NAMALWA (cell line): Measurements from ENCODE around the gene KRT40.
"Not testable (repeated sequence)": the region's sequence is repeated elsewhere in the genome, so short reads cannot be mapped to it uniquely, and the experiment has no call there.

ENCODE experiments used
- DNase-seq: peaks from one replicate; pipeline ENCODE4 v3.0.0-alpha.2; 2015; ENCODE audit warnings: low spot score

Gene KRT40

DNA sequence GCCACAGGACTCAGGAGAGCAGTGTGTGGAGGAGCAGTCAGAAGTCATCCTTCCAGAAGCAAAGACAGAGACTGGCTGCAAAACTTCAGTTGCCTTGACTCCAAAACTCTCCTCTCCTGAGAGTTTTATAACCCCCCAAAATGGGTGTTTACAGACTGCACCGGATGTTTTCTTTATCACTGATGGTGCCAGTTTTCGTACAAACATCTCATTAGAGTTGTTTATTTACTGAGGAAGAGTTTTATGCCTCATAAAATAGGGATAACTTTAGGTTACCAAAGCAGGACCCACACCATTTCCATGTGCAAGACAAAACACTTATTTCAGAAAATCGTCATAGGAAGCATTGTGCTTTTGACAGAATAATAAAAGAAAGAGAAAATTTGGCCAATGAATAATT is at the start of gene KRT40:
Gene KRT40, minus strand, starts transcription at position 101 of the 400 bp plus-strand sequence. Its CDS starts 53 bp downstream, at position 48.
- no peak for DNase-seq

DNA sequence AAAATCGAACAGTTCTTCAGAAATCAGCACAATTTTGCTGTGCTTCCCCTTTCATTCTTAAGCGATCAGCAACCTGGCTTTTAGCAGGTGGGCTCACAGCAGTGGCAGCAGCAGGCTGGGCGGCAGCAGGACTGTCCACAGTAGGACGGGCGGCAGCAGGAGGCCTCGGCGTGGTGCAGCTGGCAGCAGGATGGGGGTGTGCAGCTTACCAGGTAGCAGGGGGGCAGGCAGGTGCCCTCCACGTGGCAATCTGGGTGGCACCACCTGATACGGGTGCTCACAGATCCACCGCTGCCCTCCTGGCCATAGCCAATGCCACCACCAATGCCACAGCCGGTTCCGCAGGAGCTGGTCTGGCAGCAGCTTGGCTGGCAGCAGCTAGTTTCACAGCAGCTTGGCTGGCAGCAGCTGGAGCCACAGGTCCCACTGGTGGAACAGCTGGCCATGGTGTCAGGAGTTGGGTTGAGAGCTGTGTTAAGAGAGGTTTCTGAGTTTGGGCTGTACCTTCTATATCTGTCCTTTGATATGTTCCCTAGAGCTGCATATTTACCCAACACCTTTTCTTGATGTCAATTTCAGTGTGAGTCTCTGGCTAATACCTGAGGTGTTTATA is 45.6 kb upstream of the KRT40 start, which contains the start of gene KRTAP1-4:
Gene KRTAP1-4, minus strand, starts transcription at position 563 of the 613 bp plus-strand sequence. Its CDS starts 117 bp downstream, at position 446.
- no peak for DNase-seq

DNA sequence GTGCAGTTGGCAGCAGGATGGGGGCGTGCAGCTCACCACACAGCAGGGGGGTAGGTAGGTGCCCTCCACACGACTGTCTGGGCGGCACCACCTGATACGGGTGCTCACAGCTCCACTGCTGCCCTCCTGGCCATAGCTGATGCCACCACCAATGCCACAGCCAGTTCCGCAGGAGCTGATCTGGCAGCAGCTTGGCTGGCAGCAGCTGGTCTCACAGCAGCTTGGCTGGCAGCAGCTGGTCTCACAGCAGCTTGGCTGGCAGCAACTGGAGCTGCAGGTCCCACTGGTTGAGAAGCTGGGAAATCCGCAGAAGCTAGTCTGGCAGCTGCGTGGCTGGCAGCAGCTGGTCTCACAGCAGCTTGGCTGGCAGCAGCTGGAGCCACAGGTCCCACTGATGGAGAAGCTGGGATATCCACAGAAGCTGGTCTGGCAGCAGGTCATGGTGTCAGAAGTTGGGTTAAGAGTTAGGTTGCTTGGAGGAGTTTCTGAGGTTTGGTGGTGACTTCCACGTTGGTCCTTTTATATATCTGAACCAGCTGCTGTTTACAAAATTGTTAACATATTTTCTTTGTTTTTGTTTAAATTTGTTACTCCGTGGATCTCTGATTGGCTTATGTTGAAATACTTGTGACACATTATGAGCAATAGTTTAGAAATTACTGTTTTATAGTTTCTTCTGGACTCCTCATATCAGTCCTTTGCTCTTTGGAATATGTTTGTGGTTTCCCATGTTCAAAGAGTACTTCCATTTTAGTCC is 42.8 kb upstream of the KRT40 start, which contains the start of gene KRTAP1-5:
Gene KRTAP1-5, minus strand, starts transcription at position 494 of the 757 bp plus-strand sequence. Its CDS starts 53 bp downstream, at position 441.
- DNase-seq: no peak

DNA sequence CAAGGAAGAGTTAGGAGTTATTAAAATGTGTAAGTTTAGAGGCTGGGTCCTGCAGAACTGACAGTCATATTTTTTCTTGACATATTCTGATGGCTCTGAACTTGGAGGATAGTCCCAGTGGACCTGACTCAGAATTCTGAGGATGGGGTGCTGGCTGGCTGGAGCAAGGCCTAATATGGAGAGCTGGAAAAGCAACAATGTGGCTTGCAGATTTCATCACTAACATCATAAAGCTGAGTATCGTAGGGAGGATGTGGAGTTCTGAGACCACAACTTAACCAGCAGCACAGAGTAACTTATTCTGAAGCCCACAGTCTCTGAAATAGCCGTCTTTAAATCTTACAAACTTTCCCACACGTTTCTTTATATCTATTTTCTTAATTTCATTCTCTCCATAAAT is 40.6 kb upstream of the KRT40 start:
- no peak for DNase-seq

DNA sequence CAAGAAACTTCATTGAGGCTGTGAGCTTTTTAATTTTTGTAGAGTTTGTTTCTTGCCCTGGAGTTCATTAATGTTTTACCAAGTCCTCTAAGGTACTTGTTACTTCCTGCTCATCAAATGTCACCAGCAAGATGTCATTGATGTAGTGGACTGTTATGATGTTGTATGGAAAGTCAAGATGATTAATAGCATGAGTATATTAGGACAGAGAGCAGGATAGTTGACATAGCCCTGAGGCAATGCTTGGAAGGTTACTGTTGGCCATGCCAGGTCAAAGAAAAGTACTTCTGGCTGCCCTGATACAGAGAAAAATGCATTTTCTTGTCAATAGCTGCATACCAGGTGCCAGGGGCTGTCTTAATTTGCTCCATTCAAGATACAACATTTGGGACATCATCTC is 36.2 kb upstream of the KRT40 start:
- DNase-seq: no peak

DNA sequence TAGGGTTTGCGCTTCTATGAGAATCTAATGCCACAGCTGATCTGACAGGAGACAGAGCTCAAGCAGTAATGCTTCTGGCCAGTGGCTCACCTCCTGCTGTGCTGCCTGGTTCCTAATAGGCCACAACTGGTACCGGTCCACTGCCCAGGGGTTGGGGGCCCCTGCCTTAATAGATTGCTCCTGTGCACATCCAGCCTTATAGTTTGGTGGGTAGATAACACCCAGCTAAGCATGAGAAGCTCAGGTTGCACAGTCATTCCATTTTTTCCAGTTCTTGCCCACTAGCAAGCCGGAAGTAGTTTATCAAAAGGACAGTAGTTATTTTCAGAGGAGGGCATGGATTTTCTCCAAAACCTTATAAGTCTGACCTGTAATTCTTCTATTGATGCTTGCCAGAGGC is 35.3 kb upstream of the KRT40 start:
- no peak for DNase-seq

DNA sequence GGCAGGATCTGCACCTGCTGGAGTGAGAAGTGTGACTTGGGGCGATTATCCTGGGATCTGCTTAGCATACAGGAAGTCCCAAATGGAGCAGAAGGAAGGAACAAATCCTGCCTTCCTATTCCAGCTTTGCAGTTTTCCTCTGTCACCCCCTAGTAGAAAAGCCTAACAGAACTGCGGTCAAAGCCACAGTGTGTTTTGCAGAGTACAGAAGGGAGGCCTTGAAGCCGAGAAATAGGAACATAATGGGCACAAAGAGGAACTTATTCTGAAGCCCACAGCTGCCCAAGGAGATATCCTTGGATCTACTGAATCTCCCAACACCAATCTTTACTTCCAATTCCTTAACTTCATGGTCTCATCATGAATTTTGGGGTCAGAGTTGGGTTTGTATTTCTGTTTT is 34.4 kb upstream of the KRT40 start:
- no peak for DNase-seq

DNA sequence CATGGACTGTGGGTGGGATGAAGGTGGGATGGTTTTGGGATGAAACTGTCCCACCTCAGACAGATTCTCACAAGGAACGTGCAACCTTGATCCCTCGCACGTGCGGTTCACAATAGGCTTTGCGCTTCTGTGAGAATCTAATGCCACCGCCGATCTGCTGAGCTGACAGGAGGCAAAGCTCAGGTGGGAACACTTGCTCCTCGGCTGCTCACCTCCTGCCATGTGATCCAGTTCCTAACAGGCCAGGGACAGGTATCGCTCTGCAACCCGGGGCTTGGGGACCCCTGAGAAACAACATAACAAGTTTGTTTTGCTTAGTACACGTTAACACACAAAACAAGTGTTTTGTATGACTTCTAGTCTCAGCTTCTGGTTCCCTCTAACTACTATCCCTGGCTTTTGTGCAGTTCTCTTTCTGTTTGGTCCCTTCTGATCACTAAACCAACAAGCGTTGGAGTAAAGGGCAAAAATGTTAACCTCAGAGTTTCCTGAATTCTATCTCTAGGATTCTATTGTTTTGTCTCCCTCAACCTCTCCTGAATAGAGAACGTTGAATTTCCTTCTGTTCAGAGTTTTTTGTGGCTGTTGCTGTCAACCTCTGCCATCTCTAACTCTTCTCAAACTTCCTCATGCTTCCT is 32.6 kb upstream of the KRT40 start:
- no peak for DNase-seq

DNA sequence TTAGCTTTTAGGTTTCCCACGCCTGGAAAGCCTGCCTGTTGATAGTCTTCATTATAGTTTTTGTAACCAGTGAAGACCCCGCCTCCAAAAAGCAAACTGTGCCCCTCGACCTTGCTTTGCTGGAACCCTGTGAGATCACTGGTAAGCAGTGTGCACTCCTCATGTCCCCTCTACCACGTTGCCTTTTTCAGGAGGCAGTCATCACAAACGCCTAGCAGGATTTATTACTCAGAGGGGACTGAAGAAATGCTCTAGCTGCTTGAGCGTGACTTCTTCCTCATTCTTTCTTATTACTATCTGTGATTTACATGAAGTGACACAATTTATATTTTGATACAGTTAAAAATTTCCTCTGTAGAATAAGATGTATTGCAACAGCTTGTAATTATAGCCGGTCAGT is 31.3 kb upstream of the KRT40 start:
- no peak for DNase-seq

DNA sequence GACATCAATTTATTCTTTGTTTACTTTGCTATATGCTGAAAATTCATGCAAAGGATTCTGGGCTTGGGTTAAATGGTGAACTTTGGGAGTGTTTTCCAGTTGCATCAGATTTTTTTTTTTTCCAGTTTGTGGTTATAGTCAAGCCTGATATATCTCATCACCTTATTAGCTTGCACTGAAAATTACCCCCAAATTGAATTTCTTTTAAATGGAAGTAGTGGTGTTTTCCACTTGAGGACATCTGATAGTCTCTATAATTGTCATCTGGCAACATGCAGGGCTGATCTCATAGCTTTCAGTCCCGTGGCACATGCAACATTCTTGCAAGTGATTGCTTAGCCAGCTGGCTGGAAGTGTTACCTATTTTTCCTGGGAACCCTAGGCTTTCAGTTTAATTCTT is 29.5 kb upstream of the KRT40 start:
- DNase-seq: no peak

DNA sequence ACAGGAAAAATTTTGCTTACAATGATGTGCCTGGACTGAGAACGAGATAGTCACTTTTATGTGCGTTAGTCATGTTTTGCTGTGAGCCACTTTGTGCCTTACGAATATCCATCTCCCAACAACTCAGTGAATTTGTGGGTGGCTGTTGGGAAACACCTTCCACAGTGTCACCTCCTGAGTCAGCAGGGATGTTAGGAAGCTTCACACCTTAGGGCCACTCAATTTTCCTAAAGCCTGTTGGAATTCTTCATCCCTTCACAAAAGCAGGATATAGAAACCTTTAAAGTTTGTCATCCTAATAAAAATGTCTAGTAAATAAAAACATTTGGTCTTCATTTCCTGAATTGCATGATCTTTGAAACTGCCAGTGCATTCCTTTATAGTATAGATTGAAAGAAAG is 29.1 kb upstream of the KRT40 start:
- DNase-seq: no peak

DNA sequence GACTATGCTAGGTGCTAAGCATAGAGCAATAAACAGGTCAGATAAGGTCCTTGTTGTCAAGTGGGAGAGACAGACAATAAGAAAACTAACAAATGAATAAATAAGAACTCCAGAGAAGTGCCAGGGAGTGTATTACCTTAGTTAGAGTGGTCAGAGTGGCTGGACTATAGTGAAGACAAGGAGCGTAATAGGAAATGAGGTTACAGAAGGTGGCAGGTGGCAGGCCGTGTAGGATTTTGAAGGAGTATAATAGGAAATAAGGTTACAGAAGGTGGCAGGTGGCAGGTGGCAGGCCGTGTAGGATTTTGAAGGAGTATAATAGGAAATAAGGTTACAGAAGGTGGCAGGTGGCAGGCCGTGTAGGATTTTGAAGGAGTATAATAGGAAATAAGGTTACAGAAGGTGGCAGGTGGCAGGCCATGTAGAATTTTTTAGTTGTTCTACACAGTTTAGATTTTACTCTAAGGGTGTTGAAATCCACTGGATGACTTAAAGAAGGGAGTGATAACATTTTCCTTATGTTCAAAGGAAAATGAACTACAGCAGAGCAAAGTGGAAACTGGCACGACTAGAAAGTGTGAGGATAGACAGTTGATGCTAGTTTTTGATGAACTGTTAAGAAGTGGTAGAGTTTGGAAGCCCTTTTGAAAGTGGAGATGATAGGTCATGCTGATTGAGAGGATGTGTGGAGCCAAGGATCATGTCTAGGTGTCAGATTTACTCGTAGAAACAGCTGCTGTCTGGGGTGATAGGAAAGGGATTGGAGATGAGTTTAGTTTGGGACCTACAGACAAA is 28.4 kb upstream of the KRT40 start:
- no peak for DNase-seq

DNA sequence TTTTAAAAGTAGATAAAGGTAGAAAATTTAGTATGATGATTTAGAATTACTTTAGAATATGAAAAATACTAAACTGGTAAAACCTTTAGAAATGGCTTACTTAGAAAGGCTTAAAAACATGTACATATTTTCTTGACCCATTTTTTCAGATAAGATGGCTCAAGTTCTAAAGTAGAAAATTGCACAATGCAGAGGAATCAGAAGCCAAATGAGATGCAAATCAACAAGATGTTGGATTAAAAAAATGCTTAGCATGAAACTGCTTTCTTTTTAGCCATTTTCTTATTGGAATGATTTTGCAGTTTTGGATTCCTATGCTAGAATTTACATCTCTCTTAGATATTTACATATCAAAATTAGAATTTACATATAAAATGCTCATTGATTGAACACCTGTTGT is 26.3 kb upstream of the KRT40 start:
- DNase-seq: no peak

DNA sequence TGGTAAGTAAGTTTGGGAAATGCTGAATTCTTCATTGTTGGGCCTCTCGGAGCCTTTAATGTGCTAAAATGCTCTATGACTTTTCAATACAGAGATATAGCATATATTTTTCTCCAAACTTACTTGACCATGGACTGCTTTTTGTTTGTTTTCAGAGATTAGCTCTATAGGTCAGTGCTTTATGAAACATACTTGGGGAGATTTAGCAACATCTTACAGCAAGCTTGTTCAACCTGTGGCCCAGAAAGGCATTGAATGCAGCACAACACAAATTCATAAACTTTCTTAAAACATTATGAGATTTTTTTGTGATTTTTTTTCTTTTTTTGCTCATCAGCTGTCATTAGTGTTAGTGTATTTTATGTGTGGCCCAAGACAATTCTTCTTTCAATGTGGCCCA is 25.8 kb upstream of the KRT40 start:
- no peak for DNase-seq

DNA sequence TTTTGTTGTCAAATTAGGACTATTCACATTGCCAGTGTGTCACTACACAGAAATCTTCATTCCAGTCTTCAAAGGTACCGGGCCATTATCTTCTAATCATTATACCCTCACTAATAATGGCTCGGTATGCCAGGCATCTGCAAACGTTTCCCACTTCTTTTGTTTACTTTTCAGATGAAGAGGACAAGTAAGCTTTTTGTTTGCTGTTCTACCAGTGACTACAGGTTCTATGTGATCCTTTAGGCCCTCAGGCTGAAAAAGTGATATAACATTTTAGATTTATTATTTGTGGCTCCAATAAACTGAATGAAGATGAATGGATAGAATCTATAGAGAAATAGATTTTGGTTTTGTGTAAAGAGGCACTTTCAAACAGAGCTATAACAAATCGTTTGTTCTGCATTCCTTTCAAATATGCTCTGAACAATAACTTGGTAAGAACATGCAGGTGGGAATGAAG is 25.2 kb upstream of the KRT40 start:
- no peak for DNase-seq

DNA sequence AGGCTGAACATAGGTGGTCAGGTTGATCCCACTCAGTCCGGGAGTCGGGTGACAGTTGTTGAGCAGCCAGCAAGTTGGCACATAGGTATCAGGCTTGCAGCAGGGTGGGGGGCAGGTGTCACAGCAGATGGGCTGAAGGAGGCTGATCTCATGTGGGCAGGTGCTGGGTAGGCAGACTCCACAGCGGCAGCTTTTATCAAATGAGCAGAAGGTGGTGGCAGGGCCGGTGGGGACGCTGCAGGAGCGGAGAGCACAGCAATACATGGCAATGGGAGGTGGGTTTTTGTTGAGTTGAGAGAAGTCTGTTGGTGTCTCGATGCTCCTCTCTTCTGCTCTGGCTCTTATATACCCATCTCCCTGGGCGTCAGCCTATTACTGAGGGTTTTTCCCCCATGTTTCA is 24.7 kb upstream of the KRT40 start, which contains the start of gene KRTAP3-1:
Gene KRTAP3-1, minus strand, starts transcription at position 318 of the 400 bp plus-strand sequence. Its CDS starts 54 bp downstream, at position 264.
- DNase-seq: no peak

DNA sequence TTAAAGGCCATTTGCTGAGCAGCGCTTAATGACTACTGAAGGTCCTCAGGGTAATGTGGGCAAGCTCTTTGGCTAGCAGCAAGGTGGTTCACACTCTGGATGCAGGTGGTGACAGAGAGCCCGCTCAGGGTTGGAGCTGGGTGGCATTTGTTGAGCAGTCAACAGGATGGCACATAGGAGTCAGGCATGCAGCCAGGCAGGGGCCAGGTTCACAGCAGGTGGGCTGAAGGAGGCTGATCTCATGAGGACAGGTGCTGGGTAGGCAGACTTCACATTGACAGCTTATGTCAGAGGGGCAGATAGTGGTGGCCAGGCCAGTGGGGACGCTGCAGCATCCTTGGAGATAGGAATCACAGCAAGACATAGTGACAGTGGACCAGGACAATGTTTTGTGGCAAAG is 20.3 kb upstream of the KRT40 start:
- DNase-seq: no peak

DNA sequence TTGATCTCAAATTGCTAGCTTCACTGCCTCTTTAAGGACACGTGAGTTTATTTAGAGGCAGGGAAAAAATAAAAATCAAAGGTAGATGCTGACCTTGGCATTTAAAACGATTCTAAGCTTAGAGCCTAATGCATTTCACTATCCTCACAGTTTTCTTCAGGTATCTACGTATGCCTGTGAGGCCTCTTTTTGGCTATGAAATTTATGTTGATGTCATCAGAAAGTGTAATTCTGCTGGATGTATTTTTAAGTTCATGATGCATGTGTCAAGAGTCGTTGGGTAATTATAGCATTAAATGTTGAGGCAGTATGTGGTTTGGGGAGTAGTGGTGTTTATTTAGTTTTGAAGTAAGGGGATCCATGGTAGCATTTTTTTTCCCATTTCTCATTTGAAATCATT is 19.8 kb upstream of the KRT40 start:
- no peak for DNase-seq

DNA sequence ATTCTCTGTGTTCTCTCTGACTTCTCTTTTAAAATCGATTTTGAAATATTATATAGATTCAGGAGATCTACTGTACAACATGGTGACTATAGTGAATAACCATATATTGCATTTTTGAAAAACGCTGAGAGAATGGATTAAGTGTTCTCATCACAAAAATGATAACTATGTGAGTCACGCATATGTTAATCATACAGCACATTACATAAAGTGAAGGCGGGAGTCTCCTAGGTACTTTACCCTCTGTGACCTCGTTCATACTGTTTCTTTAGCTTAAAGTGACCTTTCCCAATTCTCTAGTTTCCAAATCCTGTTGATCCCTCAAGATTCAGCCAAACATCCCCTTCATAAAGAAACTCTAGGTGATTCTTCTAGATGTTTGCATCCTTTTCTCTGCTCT is 18.7 kb upstream of the KRT40 start:
- DNase-seq: no peak

DNA sequence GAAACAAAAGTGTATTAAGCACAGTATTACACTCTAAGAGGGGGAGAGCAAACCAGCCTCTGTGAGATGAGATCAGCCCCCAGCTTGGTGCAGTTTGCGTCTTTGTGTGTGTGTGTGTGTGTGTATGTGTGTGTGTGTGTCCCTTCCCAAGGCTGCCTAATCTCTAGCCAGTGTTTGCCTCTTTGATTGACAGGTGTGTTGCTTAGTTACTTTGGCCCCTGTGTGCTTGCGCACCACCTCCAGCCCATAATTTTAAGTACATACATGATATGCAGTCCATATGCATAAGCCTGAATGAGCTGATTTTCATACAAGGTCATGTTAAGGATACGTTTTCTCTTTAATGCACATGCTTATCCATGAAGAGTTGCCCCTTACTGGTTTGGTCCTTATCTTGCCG is 17.7 kb upstream of the KRT40 start:
- no peak for DNase-seq

DNA sequence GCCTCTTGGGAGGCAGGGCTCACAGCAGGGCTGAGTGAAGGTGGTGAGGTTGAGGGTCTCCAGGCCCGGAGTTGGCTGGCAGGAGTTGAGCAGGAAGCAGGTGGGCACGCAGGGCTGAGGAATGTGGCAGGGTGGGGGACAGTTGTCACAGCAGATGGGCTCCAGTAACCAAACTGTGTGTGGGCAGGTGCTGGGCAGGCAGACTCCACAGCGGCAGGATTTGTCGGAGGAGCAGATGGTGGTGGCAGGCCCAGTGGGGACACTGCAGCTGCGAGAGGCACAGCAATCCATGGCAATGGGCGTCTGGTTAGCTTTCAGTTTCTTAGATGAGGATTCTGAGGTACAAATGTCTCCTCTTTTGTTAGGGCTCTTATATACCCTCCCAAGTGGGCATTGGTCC is 15.4 kb upstream of the KRT40 start, which contains the start of gene KRTAP3-2:
Gene KRTAP3-2, minus strand, starts transcription at position 344 of the 400 bp plus-strand sequence. Its CDS starts 53 bp downstream, at position 291.
- DNase-seq: not testable (repeated sequence)

DNA sequence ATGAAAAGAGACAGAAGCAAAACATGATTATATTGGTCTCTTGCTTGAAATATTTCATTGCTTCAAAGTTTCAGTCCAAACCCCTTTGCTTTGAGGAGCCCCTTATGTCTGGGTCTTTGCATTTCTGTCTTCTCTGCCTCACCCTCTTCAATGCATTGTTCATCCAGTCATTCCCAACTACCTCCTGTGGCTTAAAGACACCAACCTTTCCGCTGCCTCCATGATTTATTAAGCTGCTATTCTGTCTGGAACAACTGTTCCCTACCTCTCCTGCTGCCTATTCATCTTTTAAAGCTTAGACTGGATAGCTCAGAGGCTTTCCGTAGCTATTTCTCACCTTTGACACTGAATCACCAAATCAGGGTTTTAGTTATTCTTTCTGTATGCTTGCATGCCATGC is 13.2 kb upstream of the KRT40 start:
- no peak for DNase-seq
